Stimulated activated CD8-positive, alpha-beta memory T cell treated with anti-CD3 and anti-CD28 coated beads, Interleukin-4, amount 100 ng/mL, for 4 hours (primary cell): Measurements from ENCODE around the gene ZBTB38.

Experiments
- DNase-seq, 2 donors: peaks; one replicate each; pipeline ENCODE4 v3.0.0-alpha.2; 2020; ENCODE audit warnings: low read depth in 2 of 2, low spot score in 1 of 2

Gene ZBTB38

GRCh38 chr3:141336672-141337522, 31.4 kb upstream of the ZBTB38 start:
- DNase-seq = no peak

- no peak for DNase-seq
Observed at GRCh38 chr3:141337523-141337854, 30.8 kb upstream of the ZBTB38 start.

GRCh38 chr3:141337991-141338390, 30.3 kb upstream of the ZBTB38 start:
- DNase-seq = no peak

GRCh38 chr3:141338881-141339280, 29.4 kb upstream of the ZBTB38 start:
- no peak for DNase-seq

GRCh38 chr3:141341536-141341935, 26.8 kb upstream of the ZBTB38 start:
- DNase-seq = no peak

GRCh38 chr3:141342386-141342785, 25.9 kb upstream of the ZBTB38 start:
- DNase-seq = no peak

GRCh38 chr3:141343077-141343476, 25.2 kb upstream of the ZBTB38 start:
- DNase-seq = no peak

- DNase-seq = no peak
Observed at GRCh38 chr3:141343865-141344271, 24.4 kb upstream of the ZBTB38 start.

- no peak for DNase-seq
Observed at GRCh38 chr3:141345528-141345927, 22.8 kb upstream of the ZBTB38 start.

- no peak for DNase-seq
Observed at GRCh38 chr3:141346007-141346406, 22.3 kb upstream of the ZBTB38 start.

- DNase-seq = no peak
Observed at GRCh38 chr3:141346418-141346817, 21.9 kb upstream of the ZBTB38 start.

- no peak for DNase-seq
Observed at GRCh38 chr3:141346839-141347238, 21.5 kb upstream of the ZBTB38 start.

- no peak for DNase-seq
Observed at GRCh38 chr3:141348837-141349236, 19.5 kb upstream of the ZBTB38 start.

GRCh38 chr3:141349711-141350110, 18.6 kb upstream of the ZBTB38 start:
- DNase-seq = no peak

- DNase-seq = no peak
Observed at GRCh38 chr3:141350666-141351065, 17.6 kb upstream of the ZBTB38 start.

GRCh38 chr3:141352262-141352984, 15.9 kb upstream of the ZBTB38 start:
- no peak for DNase-seq

GRCh38 chr3:141353652-141354495, 14.4 kb upstream of the ZBTB38 start:
- DNase-seq = no peak

- DNase-seq = no peak
Observed at GRCh38 chr3:141354517-141354916, 13.8 kb upstream of the ZBTB38 start.

- DNase-seq = no peak
Observed at GRCh38 chr3:141355242-141355641, 13.1 kb upstream of the ZBTB38 start.

GRCh38 chr3:141356046-141356445, 12.3 kb upstream of the ZBTB38 start:
- DNase-seq = no peak

GRCh38 chr3:141360888-141361598, 7.3 kb upstream of the ZBTB38 start:
- no peak for DNase-seq
